Breast epithelium (tissue), 4 donors: Measurements from ENCODE around the gene RDH13. TPM values are rescaled to one million over a fixed set of nuclear protein-coding genes. Genes with fewer than 3 reads are reported as not detected.
"Not testable (repeated sequence)": the region's sequence is repeated elsewhere in the genome, so short reads cannot be mapped to it uniquely, and the experiment has no call there.

ENCODE experiments used
- DNase-seq, 2 donors: peaks; one replicate each; pipeline ENCODE4 v3.0.0-alpha.2; 2019; ENCODE audit warnings: low spot score in 2 of 2
- H3K27ac ChIP-seq, 2 donors: fragments of 200-600 bp; sonication (generic) in 1 of 2; one replicate each; pipeline ENCODE4 v1.5.1; 2016 to 2019; ENCODE audit warnings: mild to moderate bottlenecking in 1 of 2
- H3K27me3 ChIP-seq, 2 donors: fragments of 200-600 bp; sonication (generic) in 1 of 2; one replicate each; pipeline versions ENCODE4 v1.5.1 to v1.6.0; 2017 to 2019; ENCODE audit warnings: control low read depth in 1 of 2, mild to moderate bottlenecking in 1 of 2
- H3K36me3 ChIP-seq: fragments of 200-600 bp; one replicate; pipeline ENCODE4 v1.5.1; 2019
- H3K4me1 ChIP-seq, 2 donors: fragments of 200-600 bp; sonication (generic); one replicate each; pipeline ENCODE4 v1.5.1; 2016 to 2019; ENCODE audit warnings: control low read depth in 1 of 2
- H3K4me3 ChIP-seq, 3 donors: fragments of 200-600 bp; sonication (generic); 1 replicate in 2 of 3; 2 replicates in 1 of 3; pipeline ENCODE4 v1.5.1; 2016 to 2019; ENCODE audit warnings: mild to moderate bottlenecking in 3 of 3, moderate library complexity in 2 of 3
- H3K9me3 ChIP-seq, 2 donors: fragments of 200-600 bp; sonication (generic) in 1 of 2; one replicate each; pipeline ENCODE4 v1.5.1; 2016 to 2019; ENCODE audit warnings: control low read depth in 1 of 2
- POLR2A ChIP-seq: fragments of 450-650 bp; IDR thresholded peaks from one replicate; pipeline ENCODE4 v1.6.1; 2016; ENCODE audit warnings: antibody characterized with exemption, mild to moderate bottlenecking, moderate library complexity
- POLR2AphosphoS5 ChIP-seq, 3 donors: sonication (generic); formaldehyde crosslinking; IDR thresholded peaks; one replicate each; pipeline ENCODE4 v1.6.1; 2017; ENCODE audit warnings: antibody characterized with exemption in 3 of 3
- intact Hi-C: fragments of 100-400 bp; cut with DNase I; formaldehyde crosslinking; loops from one replicate; pipeline ENCODE4 v1.15.1; 2023; ENCODE audit warnings: low total_unique reads
- total RNA-seq, 3 donors: library from RNA; depleted of rRNA; stranded (reverse); fragments of >200 nt; gene quantifications; one replicate each; pipeline ENCODE4 v1.1.0, GENCODE V29; 2016
- TF ChIP-seq, protein P1 (sequence below), 3 donors: fragments of 450-650 bp; IDR thresholded peaks; one replicate each; pipeline ENCODE4 v1.5.1; 2016 to 2017; ENCODE audit warnings: antibody characterized with exemption in 3 of 3, mild to moderate bottlenecking in 3 of 3, moderate library complexity in 3 of 3

The RDH13 gene
- total RNA-seq, 3 donors from 2014 or later = 11.4 to 33.4 (median 22.3) TPM

DNA sequence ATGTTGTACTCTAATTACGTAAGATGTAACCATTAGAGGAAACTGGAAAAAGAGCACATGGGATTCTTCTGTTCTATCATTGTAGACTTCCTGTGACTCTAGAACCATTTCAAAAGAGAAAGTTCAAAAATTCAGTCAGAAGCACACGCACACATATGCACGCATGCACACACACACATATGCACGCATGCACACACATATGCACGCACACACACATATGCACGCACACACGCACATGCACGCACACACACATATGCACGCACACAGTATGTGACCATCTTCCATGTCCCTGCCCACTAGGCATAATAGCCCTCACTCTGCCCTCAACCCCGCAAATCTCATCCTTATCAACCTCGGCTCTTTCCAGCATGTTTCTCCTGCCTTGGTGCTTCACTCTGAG lies 38.8 kb downstream of the RDH13 start:
- H3K4me3 ChIP-seq = no peak overlapping the region
- intact Hi-C loops = no loop called here
- TF ChIP-seq POLR2A = no peak
- no peak for TF ChIP-seq POLR2AphosphoS5 (IDR thresholded peaks at IDR 0.05)
- TF ChIP-seq, protein P1, sequence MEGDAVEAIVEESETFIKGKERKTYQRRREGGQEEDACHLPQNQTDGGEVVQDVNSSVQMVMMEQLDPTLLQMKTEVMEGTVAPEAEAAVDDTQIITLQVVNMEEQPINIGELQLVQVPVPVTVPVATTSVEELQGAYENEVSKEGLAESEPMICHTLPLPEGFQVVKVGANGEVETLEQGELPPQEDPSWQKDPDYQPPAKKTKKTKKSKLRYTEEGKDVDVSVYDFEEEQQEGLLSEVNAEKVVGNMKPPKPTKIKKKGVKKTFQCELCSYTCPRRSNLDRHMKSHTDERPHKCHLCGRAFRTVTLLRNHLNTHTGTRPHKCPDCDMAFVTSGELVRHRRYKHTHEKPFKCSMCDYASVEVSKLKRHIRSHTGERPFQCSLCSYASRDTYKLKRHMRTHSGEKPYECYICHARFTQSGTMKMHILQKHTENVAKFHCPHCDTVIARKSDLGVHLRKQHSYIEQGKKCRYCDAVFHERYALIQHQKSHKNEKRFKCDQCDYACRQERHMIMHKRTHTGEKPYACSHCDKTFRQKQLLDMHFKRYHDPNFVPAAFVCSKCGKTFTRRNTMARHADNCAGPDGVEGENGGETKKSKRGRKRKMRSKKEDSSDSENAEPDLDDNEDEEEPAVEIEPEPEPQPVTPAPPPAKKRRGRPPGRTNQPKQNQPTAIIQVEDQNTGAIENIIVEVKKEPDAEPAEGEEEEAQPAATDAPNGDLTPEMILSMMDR (IDR thresholded peaks at IDR 0.05) = no peak
- H3K27ac ChIP-seq = no peak overlapping the region
- no peak for DNase-seq
- no peaks in the 10 kb centered on the region for H3K36me3 ChIP-seq
- H3K27me3 ChIP-seq = no peaks in the 10 kb centered on the region
- no peaks in the 10 kb centered on the region for H3K9me3 ChIP-seq
- H3K4me1 ChIP-seq = no peaks in the 10 kb centered on the region

GRCh38 chr19:55020351-55020750 lies 42.6 kb downstream of the RDH13 start:
- H3K4me3 ChIP-seq, intact Hi-C loops, H3K27ac ChIP-seq, H3K27me3 ChIP-seq, H3K9me3 ChIP-seq, H3K36me3 ChIP-seq, DNase-seq, H3K4me1 ChIP-seq: not testable (repeated sequence)

DNA sequence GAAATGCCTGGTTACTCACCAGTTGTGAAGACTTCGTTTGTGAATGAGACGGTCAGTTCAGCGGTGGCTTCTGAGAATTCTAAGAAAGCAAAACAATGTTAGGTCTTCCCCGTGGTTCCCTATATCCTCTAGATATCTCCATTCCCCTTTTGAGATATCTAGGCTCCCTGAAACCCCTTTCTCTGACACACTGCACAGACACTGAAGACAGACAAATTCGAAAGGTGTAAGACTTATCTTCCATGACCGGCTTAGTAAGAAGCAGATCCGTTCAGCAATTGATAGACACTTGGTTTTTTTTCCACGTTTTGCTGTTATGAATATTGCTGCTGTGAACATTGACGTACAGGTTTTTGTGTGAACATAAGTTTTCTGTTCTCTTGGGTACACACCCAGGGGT lies 44.3 kb downstream of the RDH13 start:
- no peak overlapping the region for H3K4me3 ChIP-seq
- H3K4me1 ChIP-seq = no peaks in the 10 kb centered on the region
- no peaks in the 10 kb centered on the region for H3K27me3 ChIP-seq
- H3K9me3 ChIP-seq = no peaks in the 10 kb centered on the region
- H3K27ac ChIP-seq = no peak overlapping the region
- DNase-seq = no peak
- no peak for TF ChIP-seq POLR2AphosphoS5 (IDR thresholded peaks at IDR 0.05)
- TF ChIP-seq, protein P1 (IDR thresholded peaks at IDR 0.05) = no peak
- no peak for TF ChIP-seq POLR2A
- intact Hi-C loops = no loop called here
- no peaks in the 10 kb centered on the region for H3K36me3 ChIP-seq

DNA sequence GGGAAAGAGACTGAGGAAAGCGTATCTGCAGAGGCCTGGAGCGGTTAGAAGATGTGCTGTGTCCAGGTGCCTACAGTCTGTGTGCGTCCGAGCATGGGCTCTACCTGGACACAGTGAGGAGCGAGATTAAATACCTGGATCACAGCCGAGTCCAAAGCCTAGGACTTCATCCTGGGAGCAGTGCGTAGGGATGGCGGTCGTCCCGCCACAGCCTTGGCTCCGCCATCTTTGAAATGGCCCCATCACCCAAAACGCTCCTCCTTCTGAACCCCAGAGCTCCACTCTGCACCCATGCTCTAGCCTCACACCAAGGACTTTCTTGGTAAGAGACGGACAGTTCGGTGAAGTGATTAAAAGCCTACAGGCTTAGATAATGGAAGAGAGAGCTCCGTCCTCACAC lies 44.7 kb downstream of the RDH13 start:
- H3K4me1 ChIP-seq = no peaks in the 10 kb centered on the region
- intact Hi-C loops = no loop called here
- no peak overlapping the region for H3K27ac ChIP-seq
- H3K27me3 ChIP-seq = no peaks in the 10 kb centered on the region
- H3K36me3 ChIP-seq = no peaks in the 10 kb centered on the region
- DNase-seq = no peak
- H3K4me3 ChIP-seq = no peak overlapping the region
- no peak for TF ChIP-seq POLR2A
- TF ChIP-seq POLR2AphosphoS5 (IDR thresholded peaks at IDR 0.05) = no peak
- TF ChIP-seq, protein P1 (IDR thresholded peaks at IDR 0.05) = no peak
- no peaks in the 10 kb centered on the region for H3K9me3 ChIP-seq

DNA sequence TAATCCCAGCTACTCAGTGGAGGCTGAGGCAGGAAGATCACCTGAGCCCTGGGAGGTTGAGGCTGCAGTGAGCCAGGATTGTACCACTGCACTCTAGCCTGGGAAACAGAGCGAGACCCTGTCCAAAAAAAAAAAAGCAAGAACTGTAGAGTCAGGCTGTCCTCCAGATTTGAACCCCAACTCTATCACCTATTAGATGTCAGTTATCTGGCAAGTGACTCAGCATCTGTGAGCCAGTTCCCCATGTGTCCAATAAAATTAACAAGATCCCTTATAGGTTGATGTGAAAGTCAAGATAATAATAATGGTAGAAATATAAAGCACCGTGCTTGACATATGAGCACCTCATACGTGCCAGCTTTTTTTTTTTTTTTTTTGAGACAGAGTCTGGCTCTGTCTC lies 46.9 kb downstream of the RDH13 start:
- no peak for TF ChIP-seq POLR2AphosphoS5 (IDR thresholded peaks at IDR 0.05)
- TF ChIP-seq, protein P1 (IDR thresholded peaks at IDR 0.05) = no peak
- TF ChIP-seq POLR2A = no peak
- DNase-seq = no peak

DNA sequence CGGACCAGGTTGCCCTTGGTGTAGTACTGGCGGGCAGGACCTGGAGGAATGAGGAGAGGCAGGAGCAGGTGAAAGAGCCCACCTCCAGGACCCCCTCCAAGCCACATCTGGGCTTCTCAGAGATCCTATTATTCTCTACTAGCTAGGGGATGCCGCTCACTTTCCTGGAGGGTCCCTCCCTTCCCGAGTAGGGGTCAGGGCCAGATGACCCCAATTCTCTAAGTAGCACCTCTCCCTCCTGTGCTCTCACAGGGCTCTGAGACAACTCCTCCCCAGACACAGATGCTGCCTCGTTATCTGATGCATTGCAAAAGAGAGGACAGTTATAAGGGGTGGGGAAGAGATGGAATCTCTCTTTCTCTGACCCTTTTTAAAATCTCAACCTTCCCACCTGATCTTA lies 47.8 kb downstream of the RDH13 start:
- Histone ChIP-seq H3K27me3 (no peaks in the 10 kb centered on the region), H3K27ac (no peak overlapping the region), H3K9me3 (no peaks in the 10 kb centered on the region), H3K4me1 (no peaks in the 10 kb centered on the region), H3K4me3 (no peak overlapping the region), H3K36me3 (no peaks in the 10 kb centered on the region)
- TF ChIP-seq POLR2A = no peak
- TF ChIP-seq POLR2AphosphoS5 (IDR thresholded peaks at IDR 0.05) = no peak
- TF ChIP-seq, protein P1 (IDR thresholded peaks at IDR 0.05) = no peak
- DNase-seq = no peak
- intact Hi-C loops = no loop called here

More for the DNA sequence above, 46.9 kb downstream of the RDH13 start:
- intact Hi-C loops = no loop called here
- Histone ChIP-seq H3K9me3 (no peaks in the 10 kb centered on the region), H3K27me3 (no peaks in the 10 kb centered on the region), H3K4me1 (no peaks in the 10 kb centered on the region), H3K36me3 (no peaks in the 10 kb centered on the region), H3K27ac (no peak overlapping the region), H3K4me3 (no peak overlapping the region)
